ENCODE results near the gene MESP1.

- TF ChIP-seq CTCF (IDR thresholded peaks at IDR 0.05), result no peak
- TF ChIP-seq EZH2 (IDR thresholded peaks at IDR 0.05), result no peak
Measured at GRCh38 chr15:89756897-89757296, 5.8 kb upstream of the MESP1 start.

Measured in neural progenitor cell (in vitro differentiated cells).